Fibroblast of the aortic adventitia (primary cell): ENCODE data around the gene TRPM3. TPM values are rescaled to one million over a fixed set of nuclear protein-coding genes. Genes with fewer than 3 reads are reported as not detected.

Experiments
- DNase-seq: peaks from one replicate; pipeline ENCODE4 v3.0.0-alpha.2; 2010; ENCODE audit warnings: low read depth
- H3K4me3 ChIP-seq: 2 replicates; pipeline ENCODE4 v1.5.1; 2011; ENCODE audit warnings: low read depth, mild to moderate bottlenecking, control low read depth, low read length, moderate library complexity
- total RNA-seq: library from RNA; depleted of rRNA; stranded (reverse); fragments of >200 nt; gene quantifications from 2 replicates; pipeline ENCODE4 v1.2.3, GENCODE V29; 2012; ENCODE audit warnings: low replicate concordance
- TF ChIP-seq, protein P1 (sequence below): IDR thresholded peaks from 2 replicates; pipeline ENCODE4 v1.5.1; 2011; ENCODE audit warnings: mild to moderate bottlenecking, low read length, control low read depth, inconsistent platforms; ENCODE audit not compliant: insufficient read depth

Gene TRPM3
- total RNA-seq, 1 donor = 8.8 TPM

DNA sequence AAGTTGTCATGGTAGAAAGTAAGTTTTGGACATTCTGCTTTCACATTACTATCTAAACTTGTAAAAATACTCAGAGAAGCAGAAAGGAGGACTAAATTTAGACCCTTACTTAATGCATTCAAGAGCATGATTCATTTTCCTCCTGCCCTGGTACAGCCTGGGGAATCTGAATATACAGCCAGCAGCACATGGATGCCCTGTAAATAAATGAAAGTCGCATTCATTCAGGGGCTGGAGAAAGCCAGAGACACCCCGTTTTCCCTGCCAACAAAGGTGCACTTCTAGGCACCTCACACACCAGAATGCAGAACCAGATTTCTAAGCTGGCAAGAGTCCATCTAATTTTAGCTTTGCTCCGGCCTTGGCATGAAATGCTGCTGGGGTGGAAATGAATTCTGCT, 534.2 kb downstream of the TRPM3 start:
- TF ChIP-seq, protein P1, sequence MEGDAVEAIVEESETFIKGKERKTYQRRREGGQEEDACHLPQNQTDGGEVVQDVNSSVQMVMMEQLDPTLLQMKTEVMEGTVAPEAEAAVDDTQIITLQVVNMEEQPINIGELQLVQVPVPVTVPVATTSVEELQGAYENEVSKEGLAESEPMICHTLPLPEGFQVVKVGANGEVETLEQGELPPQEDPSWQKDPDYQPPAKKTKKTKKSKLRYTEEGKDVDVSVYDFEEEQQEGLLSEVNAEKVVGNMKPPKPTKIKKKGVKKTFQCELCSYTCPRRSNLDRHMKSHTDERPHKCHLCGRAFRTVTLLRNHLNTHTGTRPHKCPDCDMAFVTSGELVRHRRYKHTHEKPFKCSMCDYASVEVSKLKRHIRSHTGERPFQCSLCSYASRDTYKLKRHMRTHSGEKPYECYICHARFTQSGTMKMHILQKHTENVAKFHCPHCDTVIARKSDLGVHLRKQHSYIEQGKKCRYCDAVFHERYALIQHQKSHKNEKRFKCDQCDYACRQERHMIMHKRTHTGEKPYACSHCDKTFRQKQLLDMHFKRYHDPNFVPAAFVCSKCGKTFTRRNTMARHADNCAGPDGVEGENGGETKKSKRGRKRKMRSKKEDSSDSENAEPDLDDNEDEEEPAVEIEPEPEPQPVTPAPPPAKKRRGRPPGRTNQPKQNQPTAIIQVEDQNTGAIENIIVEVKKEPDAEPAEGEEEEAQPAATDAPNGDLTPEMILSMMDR = no peak
- no peak overlapping the region for H3K4me3 ChIP-seq
- DNase-seq = peak; percentile 91

DNA sequence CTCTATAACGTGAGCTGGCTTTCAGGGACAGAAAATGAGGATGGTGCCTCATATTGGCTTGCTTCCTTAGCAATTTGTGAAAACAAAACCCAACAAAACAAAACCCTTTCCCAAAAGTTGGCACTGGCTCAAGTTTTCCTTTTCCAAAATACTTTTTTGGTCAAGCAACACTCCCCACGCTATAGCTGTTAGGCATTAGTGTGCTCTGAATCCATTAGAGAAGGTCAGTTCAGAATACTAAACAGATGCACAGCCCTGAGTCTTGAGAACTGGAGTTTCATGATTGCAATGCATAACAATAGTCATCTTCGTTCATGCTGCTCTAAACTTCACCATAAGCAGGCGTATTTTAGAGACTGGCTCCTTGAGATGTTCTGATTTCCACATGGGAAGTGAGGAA, 534.9 kb downstream of the TRPM3 start:
- TF ChIP-seq, protein P1 = no peak
- no peak overlapping the region for H3K4me3 ChIP-seq
- DNase-seq = no peak

DNA sequence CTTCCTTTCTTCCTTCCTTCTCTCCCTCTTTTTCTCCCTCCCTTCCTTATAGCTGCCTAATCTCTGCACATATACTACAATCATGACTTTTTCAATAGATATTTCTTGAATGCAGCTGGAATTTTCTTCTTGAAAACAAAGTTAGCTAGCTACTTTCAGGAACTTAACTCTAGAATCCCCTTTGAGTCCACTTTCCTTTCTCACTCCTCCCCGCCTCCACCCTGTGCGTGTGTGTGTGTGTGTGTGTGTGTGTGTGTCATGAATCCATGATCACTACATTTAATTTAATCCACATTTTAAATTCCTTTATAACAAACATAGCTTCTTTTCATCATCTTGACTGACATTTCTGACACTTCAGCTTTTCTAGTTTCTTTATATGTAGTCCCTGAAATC, 539.5 kb downstream of the TRPM3 start:
- TF ChIP-seq, protein P1 = no peak
- no peak overlapping the region for H3K4me3 ChIP-seq
- no peak for DNase-seq

DNA sequence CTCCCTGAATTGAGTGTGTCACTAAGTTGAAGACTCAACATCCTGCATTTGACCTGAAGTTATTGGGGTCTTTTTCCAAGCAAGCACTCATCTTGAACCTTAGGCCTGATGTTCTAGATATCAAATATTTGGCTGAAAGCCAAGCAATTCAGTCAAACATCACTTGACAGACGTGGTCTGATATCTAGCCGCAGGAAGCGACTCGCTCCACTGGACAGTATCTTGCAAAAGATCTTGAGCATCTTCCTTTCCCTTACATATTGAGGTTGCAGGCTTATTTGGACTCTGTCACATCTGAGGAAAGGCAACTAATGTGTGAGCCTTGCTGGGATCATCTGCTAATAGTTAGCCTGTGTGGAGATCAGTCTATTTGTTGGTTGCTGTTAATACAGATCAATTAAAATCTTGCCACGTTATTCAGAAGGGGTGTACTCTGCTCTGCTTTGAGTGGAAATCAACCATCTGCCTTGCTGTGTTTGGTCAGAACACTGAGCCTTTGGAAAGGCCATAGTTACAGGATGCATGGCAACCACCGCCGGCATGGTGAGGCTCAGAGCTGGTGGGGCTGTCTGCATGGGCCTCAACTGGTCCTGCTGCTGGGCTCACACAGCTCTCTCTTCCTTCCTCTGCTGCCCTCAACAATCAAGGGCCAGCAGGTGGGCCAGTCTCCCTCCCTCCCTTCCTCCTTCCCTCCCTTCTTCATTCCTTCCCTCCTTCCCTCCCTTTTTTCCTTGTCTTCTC, 540.0 kb downstream of the TRPM3 start:
- TF ChIP-seq, protein P1 = no peak
- no peak overlapping the region for H3K4me3 ChIP-seq
- no peak for DNase-seq

DNA sequence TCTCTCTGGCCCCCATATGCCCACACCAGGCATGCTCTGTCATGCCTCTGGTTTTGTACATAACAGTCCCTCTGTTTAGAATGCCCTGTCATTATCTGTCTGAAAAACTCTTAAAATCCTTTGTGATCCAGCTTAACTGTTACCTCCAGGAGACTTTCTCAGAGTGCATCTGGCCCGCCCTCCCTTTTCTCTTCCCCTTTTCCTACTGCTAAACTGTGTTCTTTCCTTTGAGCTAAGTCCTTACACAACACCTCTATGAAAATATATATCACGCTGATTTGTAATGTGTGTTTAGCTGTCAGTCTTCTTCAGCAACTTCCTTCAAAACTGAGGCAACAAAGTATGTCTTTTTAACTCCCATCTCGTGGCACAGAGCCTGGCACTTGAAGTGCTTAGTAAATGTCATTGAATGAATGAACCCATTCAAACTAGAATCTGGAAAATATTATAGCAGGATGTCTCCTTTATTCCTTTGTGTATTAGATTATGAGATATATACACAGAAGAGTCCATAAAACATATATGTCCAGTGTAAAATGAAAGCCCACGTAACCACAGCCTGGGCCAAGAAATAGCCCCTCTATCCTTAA, 540.7 kb downstream of the TRPM3 start:
- no peak overlapping the region for H3K4me3 ChIP-seq
- TF ChIP-seq, protein P1 = no peak
- no peak for DNase-seq

DNA sequence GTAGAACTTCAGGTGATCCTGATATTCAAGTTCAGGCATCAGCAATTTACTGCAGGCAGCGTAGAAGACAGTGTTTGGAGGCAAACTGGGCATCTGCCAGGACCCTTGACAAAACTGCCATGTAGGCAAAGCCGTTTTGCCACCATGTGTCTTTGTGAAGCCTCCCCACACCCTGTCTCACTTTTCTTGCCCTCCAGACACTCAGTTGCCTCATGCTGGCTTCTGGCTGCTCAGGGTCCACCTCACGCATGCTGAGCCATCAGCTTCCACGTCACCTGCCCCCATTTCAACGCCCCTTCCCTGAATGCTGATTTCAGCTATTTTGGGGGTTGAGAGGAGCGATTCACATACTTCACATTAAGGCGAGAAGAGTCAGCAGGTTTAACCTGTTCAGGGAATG, 541.7 kb downstream of the TRPM3 start:
- no peak for DNase-seq
- TF ChIP-seq, protein P1 = no peak
- no peak overlapping the region for H3K4me3 ChIP-seq
